ENCODE measurements around the gene FUZ.

The FUZ gene

DNA sequence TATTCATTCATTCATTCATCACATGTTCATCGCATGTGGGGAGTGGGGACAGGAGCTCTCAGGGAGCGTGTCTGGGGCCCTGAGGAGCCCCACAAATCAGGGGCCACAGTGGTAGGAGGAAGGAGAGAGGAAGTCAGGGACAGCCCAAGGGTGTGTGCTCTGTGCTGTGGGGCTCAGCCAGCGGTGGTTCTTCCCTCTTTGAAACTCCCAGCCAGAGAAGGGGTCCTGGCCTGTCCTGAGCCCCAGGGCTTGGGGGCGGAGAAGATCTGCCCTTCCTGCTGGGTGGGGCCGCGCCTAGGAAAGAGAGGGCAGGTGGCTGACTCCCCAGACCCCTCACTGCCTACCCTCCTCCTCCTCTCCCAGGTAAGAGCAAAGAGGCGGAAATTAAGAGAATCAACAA, 31.7 kb downstream of the FUZ start:
- DNase-seq (ENCODE audit: low read depth, low spot score) = no peak

DNA sequence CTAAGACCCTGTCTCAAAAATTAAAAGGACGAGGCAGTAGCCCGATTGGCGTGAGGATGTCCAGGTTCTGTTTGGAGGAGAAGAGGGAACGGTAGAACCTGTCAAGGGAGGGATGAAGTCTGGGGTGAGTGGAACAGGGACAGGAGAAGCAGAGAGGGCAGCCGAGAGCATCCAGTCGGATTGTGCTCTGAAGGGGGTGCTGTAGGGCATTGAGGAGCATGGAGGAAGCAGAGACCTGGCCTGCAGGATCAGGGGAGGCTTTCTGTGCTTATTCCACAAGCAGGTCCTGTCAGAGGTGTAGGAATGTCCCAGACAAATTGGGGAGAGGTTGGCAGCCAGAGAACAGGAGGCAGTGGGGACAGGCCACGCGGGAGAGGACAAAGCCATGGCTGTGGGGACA, 32.2 kb downstream of the FUZ start:
- no peak for DNase-seq (ENCODE audit: low read depth, low spot score)

DNA sequence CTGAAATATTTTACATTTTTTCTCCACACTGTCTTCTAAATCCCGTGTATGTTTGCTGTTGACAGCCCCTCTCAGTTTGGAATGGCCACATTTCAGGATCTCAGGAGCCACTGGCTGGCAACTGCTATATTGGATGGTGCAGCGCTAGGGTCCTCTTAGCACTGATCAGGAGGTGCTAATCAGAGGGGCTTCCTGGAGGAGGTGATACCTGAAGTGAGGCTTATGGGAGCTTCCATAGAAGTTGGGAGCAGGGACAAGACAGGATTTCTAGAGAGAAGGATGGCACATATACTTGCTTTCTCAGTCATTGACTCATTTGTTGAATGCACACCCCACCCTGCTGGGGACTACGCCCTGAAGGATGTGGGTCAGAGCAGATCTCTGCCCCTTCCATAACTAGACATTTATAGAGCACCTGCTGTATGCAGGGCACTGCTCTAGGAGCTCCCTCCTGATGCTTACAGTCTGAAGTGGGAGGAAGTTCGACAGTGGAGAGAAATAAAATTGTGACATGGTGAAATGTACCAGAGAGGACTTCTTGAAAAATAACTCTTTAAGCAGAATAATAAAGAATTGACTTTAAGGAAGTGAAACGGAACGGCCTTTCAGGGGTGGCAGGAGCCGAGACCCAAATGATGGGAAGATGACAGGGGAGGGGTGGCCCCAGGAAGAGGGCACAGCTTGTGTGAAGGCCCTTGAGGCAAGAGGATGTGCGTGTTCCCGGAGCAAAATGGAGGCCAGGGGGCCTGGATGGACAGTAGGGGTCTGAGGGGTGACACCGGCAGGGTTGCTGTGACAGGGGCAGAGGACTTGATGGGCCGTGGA, 33.1 kb downstream of the FUZ start:
- no peak for DNase-seq (ENCODE audit: low read depth, low spot score)

DNA sequence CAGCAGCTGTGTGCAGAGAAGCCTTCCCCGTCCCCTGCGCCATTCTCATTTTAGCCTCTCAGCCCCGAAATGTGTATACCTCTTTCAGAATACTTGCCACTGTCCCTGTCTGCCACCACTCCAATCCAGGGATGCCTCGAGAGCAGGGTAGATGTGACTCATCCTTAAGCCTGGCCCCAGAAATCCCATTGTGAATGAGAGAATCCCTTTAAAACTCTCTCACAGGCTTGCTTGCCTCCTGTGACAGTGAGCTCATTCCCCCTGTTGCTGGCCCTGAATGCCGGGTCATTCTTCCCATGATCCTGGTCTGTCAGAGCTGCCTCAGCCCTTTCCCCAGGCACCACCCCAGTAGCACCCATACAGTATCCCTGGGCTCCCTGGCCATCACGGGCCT, 36.7 kb downstream of the FUZ start:
- no peak for DNase-seq (ENCODE audit: low read depth, low spot score)

DNA sequence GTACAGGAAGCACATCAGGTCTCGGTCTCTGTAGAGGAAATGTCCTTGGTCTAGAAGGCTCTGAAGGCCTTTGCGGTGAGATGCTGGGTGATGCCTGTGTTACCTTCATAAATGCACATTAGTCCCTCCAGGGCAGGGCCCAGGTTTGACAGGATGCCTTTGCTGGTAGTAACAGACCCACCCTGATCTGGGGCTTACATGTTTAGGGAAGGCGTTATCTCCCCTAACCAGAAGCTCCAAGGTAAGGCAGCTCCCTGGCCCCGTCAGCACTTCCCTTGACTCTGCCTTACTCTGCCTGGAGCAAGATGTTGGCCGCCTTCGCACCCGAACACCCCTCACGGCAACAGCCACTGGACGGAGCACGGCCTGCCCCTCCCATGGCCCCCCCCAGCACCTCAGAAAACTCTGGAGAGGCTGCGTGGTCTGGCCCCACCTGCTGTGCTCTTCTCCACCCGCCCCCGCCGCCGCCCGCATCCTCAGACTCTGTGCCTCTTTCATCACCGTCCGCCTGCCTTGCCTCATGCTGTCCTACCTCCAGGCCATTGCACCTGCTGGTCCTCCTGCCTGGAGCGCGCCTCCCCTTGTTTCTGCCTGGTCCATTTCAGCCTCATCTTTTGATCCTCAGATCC, 37.2 kb downstream of the FUZ start:
- DNase-seq (ENCODE audit: low read depth, low spot score) = no peak

DNA sequence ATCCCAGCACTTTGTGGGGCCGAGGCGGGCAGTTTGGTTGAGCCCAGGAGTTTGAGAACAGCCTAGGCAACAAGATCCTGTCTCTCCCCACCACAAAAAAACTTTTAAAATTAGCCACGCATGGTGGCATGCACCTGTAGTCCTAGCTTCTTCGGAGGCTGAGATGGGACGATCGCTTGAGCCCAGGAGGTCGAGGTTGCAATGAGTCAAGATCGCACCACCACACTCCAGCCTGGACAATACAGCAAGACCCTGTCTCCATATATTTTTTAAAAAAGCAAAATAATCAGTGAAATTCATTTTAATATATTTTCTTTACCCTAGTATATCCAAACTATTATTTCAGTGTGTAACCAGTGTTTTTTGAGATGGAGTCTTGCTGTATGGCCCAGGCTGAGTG, 38.1 kb downstream of the FUZ start:
- DNase-seq (ENCODE audit: low read depth, low spot score) = no peak

DNA sequence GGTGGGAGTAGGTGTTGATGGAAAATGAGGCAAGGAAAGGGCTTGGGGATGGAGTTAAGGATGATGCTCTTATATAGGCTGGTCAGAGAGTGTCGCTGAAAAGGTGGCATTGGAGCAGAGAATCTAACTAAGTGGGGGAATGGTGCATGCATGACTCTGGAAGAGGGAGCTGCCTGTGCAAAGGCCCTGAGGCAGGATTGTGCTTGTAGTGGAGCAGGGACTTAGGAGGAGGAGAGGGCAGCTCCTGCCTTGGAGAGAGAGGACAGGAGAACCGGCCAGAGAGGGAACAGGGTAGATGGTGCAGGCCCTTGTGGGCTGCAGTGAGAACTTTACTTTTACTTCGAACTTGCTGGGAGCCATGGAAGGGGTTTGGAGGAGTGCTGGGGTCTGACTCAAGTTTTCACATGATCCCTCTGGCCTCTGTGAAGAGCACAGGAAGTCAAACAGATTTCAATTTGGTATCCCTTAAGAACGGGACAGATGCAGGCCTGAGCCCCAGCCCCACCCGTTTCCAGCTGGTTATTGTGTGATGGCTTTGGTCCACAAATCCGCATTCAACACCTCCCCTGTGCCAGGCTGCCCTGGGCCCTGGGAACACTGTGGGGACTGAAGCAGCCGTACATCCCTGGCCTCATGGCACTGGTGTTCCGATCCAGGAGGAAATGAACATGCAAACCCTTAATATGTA, 39.3 kb downstream of the FUZ start:
- DNase-seq (ENCODE audit: low read depth, low spot score) = no peak

DNA sequence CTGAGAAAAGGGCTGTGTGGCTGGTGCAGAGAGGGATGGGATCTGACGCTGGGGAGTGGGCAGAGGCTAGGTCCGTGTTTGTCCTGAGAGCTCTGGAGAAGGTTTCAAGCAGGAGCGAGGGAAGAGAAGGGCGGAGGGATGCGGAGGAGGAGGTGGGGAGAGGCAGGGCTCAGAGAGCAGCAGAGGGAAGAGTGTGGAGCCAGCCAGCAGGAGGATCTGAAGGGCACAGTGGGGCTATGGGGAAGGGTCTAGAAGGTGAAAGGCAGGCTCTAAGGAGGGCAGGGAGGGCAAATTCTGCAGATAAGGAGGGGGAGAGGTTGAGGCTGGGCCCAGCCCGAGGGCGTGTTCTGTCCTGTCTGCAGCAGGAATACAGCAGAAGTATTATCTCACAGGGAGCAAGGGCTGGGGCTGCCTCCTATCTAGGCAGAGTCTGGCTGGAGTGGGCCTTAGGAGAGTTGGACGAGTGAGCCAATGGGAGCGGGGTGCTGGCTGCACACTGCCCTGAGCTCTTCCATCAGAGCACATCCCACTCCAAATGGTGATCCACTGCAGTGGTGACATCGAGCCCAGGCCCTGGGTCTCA, 40.2 kb downstream of the FUZ start:
- DNase-seq (ENCODE audit: low read depth, low spot score) = no peak

DNA sequence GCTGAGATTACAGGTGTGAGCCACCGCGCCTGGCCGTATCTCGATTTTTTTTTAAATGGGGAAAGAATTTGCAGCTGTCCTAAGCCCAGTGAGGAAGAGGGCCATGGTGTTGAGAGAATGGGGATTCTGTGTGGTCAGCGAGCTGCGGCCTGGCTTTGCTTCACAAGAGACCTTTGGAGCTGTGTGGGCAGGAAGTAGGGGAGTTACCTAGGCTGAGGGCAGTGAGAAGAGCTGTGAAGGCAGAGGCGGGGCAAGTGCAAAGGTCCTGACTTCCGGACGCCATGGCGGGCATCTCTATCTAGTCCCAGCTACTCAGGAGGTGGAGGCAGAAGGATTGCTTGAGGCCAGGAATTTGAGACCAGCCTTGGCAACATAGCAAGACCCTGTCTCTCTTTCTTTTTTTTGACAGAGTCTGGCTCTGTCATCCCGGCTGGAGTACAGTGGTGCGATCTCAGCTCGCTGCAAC, 41.4 kb downstream of the FUZ start:
- no peak for DNase-seq (ENCODE audit: low read depth, low spot score)

DNA sequence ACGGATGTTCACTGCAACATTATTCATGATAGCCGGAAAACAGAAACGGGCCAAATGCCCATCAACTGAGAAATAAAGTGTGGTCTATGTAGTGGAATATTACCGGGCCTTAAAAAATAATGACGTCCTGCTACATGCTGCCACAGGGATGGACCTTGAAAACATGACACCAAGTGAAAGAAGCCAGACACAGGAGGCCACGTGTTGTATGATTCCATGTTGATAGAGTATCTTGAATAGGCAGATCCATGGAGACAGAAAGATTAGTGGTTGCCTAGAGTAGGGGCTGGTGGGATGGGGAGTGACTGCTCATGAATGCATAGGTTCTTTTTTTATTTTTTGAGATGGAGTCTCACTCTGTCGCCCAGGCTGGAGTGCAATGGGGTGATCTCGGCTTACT, 42.6 kb downstream of the FUZ start:
- no peak for DNase-seq (ENCODE audit: low read depth, low spot score)

DNA sequence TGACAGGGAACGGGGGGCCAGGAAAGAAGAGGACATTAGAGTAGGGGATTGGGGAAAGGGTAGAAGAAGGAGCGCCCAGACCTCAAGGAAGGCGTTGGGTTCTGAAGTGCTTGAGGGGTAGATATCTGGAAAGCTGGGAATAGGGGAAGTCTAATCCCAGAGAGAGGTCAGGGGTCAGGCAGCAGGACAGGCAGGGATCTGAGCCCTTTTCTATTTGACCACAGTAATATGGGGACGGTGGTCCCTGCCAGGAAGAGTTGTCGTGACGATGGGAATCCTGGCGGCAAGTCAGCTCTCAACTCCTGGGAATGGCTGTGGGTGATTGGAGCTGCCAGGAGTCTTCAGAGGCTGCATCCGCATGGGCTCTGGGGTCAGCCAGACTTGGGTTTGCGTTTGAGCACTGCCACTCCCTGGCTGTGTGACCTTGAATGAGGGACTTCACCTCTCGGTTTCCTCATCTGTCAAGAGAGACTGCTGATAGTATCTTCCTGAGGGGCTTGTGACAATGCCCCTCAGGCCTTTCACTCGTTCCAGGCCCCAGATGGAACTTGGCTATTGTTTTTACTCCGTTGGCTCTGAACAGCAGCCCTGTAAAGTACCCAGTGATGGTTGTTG, 45.0 kb downstream of the FUZ start:
- no peak for DNase-seq (ENCODE audit: low read depth, low spot score)

DNA sequence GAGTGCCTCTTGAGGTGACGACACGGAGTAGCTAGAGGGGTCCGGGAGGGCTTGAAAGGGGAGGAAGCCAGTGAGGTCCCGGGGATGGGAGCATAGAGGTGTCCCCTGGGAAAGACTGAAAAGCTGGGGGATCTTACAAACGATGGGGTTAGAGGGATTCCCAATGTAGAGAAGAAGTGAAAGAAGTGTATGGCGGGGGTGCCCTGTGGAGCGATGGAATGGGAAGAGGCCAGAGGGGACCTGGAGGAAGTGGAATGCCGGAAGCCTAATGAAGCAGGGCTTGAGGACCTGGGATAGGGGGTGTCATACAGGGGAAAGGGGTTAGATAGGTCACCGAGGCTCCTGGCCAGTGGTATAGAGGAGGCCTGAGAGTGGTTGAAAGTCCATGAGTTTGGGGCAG, 45.7 kb downstream of the FUZ start:
- no peak for DNase-seq (ENCODE audit: low read depth, low spot score)

DNA sequence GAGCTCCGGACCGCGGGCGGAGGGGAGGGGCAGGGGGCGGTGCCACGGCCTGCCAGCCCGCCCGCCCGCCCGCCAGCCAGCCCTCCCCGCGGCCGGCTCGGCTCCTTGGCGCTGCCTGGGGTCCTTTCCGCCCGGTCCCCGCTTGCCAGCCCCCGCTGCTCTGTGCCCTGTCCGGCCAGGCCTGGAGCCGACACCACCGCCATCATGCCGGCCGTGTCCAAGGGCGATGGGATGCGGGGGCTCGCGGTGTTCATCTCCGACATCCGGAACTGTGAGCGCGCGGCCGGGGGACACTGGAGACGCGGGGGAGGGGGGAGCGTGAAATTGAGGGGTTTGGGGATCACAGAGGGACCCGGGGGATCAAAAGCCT, 46.2 kb downstream of the FUZ start, which contains the start of gene AP2A1:
TSS of gene AP2A1 (plus strand) at position 72 of the 370 bp plus-strand sequence. CDS start at position 205, 133 bp downstream.
- DNase-seq (ENCODE audit: low read depth, low spot score) = no peak

DNA sequence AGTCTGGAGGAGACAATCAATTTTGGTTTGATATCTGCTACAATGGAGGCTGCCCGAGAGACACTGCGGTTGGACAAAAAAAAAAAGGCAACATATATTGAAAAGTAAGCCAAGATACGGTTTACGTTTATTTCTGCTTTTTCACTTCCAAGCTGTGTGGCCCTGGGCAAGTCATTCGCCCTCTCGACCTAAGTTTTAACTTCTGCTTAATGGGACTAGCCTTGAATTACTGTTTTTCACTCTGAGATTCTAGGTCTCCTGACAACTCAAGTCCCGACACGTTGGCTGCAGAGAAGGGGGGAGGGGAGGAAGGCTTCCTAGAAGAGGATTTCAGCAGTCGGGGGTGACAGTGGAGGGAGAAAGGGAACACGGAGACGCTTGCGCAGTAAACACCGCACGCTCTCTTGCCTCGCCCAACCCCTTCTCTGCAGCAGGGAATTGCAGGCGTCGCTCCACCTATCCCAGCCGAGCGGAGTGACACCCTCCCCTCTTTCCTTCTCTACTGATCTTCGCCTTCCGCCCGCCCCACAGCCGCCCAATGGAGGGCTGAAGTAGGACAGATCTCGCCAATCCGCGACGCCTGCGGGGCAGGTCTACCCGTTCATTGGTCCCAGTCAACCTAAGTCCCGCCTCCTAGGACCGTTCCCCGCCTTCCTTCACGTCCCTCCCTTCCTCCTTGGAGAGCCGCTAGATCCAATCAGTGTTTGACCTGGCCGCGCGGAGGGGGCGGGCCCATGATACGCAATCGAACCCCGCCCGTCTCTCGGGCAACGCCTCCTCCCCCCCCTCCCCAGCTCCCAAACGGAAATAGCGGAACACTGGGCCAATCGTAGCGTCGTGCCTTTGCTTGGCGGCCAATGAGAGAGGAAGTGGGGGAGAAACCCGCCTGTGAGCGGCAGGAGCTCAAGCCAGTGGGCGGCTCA, 46.8 kb downstream of the FUZ start:
- peak; percentile 100 for DNase-seq (ENCODE audit: low read depth, low spot score)

DNA sequence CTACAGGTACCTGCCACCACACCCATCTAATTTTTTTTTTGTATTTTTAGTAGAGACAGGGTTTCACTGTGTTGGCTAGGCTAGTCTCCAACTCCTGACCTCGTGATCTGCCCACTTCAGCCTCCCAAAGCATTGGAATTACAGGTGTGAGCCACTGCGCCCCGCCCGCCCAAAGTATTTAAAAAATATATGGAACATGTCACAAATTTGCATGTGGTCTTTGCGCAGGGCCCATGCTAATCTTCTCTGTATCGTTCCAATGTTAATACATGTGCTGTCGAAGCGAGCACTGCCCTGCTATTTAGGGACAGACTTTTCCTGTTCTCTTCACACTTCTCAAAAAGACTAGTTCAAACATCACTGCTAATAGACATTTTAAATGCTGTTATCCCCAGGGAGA, 48.8 kb downstream of the FUZ start:
- no peak for DNase-seq (ENCODE audit: low read depth, low spot score)

DNA sequence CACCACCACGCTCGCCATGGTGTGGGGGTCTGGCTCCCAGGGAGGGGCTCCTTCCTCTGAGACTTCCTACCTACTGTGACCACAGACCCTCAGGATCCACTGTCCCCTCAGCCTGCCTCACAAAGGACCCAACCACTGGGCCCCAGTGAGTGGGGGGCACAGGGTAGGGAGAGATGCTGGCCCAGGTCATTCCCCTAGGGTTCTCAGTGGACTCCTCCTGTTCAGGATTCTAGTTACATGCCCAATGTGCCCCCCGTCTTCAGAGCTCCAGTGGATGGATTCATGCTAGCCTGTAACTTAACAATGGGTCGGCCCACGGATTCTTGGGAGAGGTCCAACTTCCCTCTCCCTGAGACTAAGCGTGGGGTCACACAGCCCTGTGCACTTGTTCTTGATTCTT, 49.9 kb downstream of the FUZ start, which contains the start of gene TSKS:
TSS of gene TSKS (minus strand) at position 77 of the 400 bp plus-strand sequence. CDS start at position 18, 59 bp downstream.
- DNase-seq (ENCODE audit: low read depth, low spot score) = no peak

DNA sequence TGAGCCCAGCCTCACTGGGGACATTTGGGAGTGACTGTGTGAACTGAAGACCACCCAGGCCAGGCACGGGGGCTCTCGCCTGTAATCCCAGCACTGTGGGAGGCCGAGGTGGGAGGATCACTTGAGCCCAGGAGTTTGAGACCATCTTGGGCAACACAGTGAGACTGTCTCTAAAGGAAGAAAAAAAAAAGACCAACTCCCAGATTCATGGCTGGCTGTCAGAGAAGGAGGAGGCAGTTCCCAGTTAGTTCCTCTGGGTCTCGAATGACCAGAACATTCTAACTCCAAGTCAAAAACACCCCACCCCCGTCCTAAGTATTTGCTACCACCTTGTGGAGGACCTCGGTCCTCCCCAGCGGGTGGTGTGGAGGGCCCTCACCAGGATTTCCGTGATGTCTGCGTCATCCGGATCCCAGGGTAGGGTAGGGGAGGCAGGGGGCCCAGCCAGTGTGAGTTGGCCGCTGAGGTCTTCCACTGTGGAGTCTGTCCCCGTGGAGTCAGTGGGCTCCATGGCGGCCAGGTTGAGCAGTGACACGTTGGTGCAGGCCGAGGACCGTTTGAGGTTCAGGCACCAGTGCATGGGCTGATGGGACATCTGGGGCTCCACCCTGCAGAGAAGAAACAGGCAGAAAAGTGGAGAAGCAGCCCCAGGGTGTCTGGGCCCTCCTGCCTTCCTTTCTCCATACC, 51.3 kb downstream of the FUZ start:
- DNase-seq (ENCODE audit: low read depth, low spot score) = no peak

DNA sequence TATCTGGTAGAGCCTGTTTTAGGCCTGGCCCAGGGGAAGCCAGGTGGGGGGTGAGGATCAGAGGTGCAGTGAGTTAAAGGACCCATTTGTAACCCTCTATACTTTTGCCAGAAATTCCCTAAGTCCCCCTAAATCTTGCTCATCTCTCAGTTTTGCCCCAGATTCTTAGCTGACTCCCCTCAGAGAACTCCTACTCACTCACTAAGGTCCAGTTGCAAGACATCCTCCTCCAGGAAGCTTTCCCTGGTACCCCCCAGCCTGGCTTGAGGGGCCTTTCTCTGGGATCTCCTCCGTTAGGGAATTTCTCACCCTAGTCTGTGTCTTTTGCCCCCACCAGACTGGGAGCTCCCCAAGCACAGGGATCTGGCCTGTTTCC, 51.9 kb downstream of the FUZ start:
- no peak for DNase-seq (ENCODE audit: low read depth, low spot score)

DNA sequence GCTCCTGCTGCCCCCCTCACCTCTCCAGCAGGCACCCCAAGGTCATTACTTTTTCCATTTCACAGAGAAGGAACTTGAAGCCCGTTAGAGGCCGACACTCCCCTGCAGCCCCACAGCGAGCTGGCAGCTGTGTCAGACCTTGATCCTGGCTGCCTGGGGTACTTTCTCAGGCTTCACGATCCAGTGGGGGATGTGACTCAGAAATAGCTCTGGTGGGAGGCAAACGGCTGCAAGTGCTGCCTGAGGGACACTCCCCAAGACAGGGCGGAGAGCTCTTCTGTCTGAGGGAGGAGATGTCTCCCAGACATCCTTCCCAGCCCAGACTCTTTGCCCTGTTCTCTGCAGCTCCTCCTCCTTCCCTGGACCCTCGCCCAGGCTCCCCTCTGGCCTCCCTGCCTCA, 54.8 kb downstream of the FUZ start:
- DNase-seq (ENCODE audit: low read depth, low spot score) = peak; percentile 75
